ENCODE data around the gene AGL.

DNA sequence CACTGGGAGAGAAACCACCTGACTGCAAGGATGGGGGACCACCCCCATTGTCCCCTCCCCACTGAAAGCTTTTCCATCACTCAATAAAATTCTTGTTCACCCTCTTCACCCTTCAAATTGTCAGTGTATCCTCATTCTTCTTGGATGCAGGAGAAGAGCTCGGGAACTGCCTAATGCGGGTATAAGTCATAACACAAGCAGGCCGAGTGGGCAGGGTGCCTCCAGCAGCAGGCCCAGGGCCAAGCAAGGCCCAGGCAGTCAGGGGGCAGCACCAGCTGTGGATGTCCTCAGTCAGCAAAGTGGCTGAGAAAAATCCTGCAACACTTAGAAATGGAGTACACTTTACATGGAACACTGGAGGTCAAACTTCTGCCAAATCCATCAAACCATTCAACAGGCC lies 85.9 kb downstream of the AGL start:
- TF ChIP-seq POLR2A (IDR thresholded peaks at IDR 0.05; ENCODE audit: control extremely low read depth in 1 of 2, low read depth in 2 of 2, low read length in 2 of 2) (no peak), TBP (IDR thresholded peaks at IDR 0.05; ENCODE audit: low read depth, low read length) (no peak), BCL11A (IDR thresholded peaks at IDR 0.05; ENCODE audit: low read depth in 2 of 2, low read length in 2 of 2) (no peak)
- TF ChIP-seq, protein P1, sequence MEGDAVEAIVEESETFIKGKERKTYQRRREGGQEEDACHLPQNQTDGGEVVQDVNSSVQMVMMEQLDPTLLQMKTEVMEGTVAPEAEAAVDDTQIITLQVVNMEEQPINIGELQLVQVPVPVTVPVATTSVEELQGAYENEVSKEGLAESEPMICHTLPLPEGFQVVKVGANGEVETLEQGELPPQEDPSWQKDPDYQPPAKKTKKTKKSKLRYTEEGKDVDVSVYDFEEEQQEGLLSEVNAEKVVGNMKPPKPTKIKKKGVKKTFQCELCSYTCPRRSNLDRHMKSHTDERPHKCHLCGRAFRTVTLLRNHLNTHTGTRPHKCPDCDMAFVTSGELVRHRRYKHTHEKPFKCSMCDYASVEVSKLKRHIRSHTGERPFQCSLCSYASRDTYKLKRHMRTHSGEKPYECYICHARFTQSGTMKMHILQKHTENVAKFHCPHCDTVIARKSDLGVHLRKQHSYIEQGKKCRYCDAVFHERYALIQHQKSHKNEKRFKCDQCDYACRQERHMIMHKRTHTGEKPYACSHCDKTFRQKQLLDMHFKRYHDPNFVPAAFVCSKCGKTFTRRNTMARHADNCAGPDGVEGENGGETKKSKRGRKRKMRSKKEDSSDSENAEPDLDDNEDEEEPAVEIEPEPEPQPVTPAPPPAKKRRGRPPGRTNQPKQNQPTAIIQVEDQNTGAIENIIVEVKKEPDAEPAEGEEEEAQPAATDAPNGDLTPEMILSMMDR (IDR thresholded peaks at IDR 0.05; ENCODE audit: control extremely low read depth in 1 of 3, insufficient read depth in 1 of 3, low read depth in 1 of 3, low read length in 3 of 3), result no peak
